Measurements from ENCODE around the gene PRODH2.

- TF ChIP-seq CTCF (IDR thresholded peaks at IDR 0.05) (no peak), POLR2AphosphoS5 (IDR thresholded peaks at IDR 0.05) (no peak)
These were observed 60.6 kb downstream of the PRODH2 start for GRCh38 chr19:35751839-35752745.

All from suprapubic skin (tissue), 3 donors.